ENCODE measurements around the gene CDK5R2. TPM values are rescaled to one million over a fixed set of nuclear protein-coding genes. Genes with fewer than 3 reads are reported as not detected.
A peak's percentile ranks its signal among the peaks of the same experiment; 100 is the strongest.

The CDK5R2 gene
- total and polyA plus RNA-seq, 8 donors, result 0.13 to 0.30 (median 0.17) TPM; not detected in 2

DNA sequence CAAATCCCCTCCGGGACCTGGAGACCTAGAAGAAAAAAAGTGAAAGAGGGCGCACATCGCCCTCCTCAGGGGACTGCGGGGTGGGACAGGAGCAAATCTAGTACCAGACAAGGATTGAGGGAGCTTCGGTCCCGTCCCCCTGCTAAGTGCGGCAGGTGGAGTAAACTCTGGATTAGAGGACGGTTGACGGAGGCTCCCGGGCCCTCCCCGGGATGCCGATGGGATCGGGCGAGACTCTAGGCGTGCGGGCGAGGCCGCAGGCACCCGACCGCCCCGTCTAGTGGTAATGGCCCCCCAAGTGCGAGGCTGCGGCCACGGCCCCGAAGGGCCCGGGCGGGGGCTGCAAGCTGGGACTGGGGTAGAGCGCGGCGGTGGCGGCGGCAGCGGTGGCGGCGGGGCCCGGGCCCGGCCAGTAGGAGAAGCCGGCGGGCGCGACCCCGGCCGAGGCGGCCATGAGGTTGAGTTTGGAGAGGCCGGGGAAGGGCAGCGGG, 22.0 kb downstream of the CDK5R2 start:
- ATAC-seq, result no peak
- H3K4me1 ChIP-seq, result peaks cover 14 to 46% of the 10 kb centered on the region in 2 donors
- H3K36me3 ChIP-seq, result no peaks in the 10 kb centered on the region
- H3K27me3 ChIP-seq, result peaks cover 71 to 100% of the 10 kb centered on the region in 2 donors
- DNase-seq, result no peak
- no peaks in the 10 kb centered on the region for H3K9me3 ChIP-seq
- no peak overlapping the region for H3K27ac ChIP-seq
- intact Hi-C loops (cut with DNase I), result no loop called here
- TF ChIP-seq, protein P1, sequence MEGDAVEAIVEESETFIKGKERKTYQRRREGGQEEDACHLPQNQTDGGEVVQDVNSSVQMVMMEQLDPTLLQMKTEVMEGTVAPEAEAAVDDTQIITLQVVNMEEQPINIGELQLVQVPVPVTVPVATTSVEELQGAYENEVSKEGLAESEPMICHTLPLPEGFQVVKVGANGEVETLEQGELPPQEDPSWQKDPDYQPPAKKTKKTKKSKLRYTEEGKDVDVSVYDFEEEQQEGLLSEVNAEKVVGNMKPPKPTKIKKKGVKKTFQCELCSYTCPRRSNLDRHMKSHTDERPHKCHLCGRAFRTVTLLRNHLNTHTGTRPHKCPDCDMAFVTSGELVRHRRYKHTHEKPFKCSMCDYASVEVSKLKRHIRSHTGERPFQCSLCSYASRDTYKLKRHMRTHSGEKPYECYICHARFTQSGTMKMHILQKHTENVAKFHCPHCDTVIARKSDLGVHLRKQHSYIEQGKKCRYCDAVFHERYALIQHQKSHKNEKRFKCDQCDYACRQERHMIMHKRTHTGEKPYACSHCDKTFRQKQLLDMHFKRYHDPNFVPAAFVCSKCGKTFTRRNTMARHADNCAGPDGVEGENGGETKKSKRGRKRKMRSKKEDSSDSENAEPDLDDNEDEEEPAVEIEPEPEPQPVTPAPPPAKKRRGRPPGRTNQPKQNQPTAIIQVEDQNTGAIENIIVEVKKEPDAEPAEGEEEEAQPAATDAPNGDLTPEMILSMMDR (IDR thresholded peaks at IDR 0.05), result no peak
- no peak overlapping the region for H3K4me3 ChIP-seq

DNA sequence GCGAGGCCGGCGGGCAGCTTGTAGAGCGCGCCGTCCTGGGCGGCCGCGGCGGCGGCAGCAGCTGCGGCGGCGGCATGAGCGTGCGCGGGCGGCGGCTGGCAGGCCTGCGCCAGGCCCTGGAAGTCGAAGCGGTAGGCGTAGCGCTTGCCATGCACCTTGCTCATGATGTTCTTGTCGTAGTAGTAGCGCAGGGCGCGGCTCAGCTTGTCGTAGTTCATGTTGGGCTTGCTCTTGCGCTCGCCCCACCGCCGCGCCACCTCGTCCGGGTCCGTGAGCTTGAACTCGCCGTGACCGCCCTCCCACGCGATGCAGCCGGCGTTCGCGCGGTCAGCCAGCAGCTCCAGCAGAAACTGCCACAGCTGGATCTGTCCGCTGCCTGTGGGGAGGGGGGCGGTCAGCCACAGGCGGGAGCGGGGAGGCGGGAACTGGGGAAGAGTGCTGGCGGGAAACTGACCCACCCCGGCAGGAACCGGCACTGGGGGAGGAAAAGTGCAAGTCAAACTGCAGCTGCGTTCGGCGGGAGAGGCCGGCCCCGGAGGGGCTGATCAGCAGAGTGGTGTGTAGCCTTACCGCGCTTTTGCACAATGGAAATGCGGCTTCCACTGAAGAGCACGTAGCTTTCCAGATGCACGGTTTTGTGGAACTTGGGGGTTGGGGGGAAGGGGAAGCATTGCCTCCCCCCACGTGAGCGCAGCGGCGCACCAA, 22.6 kb downstream of the CDK5R2 start:
- intact Hi-C loops (cut with DNase I), result no loop called here
- peak; percentile 45 for ATAC-seq
- DNase-seq, result no peak
- TF ChIP-seq, protein P1 (IDR thresholded peaks at IDR 0.05), result no peak
- H3K36me3 ChIP-seq, result no peaks in the 10 kb centered on the region
- H3K27me3 ChIP-seq, result peaks cover 75 to 100% of the 10 kb centered on the region in 2 donors
- H3K27ac ChIP-seq, result no peak overlapping the region
- H3K4me3 ChIP-seq, result no peak overlapping the region
- H3K4me1 ChIP-seq, result peaks cover 14 to 46% of the 10 kb centered on the region in 2 donors
- H3K9me3 ChIP-seq, result no peaks in the 10 kb centered on the region

DNA sequence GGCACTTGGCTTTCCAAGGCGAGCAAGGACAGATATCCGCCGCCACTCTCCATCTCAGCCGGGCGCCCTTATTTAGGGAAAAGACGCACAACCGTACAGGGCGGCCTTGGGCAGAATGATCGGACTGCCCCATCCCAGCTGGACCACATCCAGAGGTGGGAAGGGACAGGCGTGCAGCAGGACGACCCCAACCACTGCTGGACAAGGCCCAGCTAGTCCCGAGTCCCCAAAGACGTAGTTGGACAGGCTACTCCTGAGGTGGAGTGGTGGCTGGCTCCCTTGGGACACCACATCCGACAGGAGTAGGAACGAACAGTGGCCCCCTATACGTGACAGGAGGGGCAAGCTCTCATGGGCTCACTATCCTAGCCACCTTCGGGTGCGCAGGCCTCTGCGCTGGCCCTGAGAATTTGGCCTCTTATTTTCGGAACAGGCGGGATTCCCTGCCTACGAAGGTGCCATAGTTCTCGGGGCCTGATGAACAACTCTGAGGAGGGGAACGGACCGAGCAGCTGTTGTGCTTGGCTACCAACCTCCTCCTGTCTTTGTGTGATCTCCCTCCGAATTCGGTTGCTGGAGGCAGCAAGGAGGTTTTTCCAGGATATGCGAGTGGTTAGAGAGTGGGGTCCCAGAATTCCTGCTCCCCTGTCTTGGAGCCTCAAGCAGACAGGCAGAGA, 23.3 kb downstream of the CDK5R2 start:
- H3K4me1 ChIP-seq, result peaks cover 14 to 46% of the 10 kb centered on the region in 2 donors
- H3K9me3 ChIP-seq, result no peaks in the 10 kb centered on the region
- TF ChIP-seq, protein P1 (IDR thresholded peaks at IDR 0.05), result no peak
- H3K27ac ChIP-seq, result no peak overlapping the region
- ATAC-seq (no peak), DNase-seq (no peak)
- no peaks in the 10 kb centered on the region for H3K36me3 ChIP-seq
- intact Hi-C loops (cut with DNase I), result no loop called here
- no peak overlapping the region for H3K4me3 ChIP-seq
- H3K27me3 ChIP-seq, result peaks cover 82 to 100% of the 10 kb centered on the region in 2 donors

DNA sequence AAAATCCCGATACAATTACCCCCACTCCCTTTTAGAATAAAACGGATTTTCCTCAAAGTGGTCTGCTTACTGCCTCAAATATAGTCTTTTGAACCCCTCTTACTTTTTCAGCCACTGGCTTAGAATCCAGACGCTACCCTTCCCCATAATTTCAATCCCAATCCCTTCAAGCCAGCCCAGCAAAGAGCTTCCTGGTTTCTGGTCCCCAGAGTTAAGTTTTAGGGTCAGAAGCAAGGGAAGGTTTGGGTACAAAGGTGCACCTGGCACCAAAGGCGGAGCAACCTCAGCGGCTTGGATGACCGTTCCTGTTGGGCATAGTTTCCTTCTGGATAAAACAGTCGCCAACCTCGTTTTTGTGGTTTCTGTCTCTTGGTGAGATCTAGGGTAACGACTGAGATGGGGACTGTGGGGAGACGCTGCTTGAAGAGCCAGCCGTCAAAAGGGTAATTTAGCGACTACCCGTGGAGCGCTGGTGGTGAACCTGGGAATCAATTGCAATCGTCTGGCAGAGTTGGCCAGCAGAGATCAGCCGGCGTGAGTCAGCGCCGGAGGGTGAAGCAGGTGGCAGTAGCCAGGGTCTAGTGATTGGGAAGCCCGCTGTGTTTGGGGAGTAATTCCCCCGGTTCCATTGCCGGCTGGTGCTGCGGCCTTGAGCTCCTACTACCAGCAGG, 23.9 kb downstream of the CDK5R2 start:
- TF ChIP-seq, protein P1 (IDR thresholded peaks at IDR 0.05), result no peak
- Histone ChIP-seq H3K27ac (no peak overlapping the region), H3K4me1 (peaks cover 14 to 46% of the 10 kb centered on the region in 2 donors), H3K36me3 (no peaks in the 10 kb centered on the region), H3K9me3 (no peaks in the 10 kb centered on the region), H3K27me3 (peaks cover 89 to 100% of the 10 kb centered on the region in 2 donors), H3K4me3 (no peak overlapping the region)
- DNase-seq (no peak), ATAC-seq (no peak)
- intact Hi-C loops (cut with DNase I), result no loop called here

DNA sequence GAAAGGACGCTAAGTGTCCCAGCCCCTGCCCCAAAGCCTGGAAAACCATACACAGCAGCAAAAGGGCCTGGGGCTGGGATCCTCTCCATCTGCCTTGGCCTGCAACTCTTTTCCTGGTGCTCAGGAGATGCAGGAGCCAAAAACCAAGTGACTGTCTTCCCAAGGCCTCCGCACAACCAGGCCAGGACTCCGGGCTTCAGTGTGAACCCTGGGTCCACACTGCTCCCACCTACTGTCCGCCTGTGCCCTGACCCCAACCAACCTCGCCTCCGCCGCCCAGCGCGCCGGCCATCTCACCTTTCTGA, 24.4 kb downstream of the CDK5R2 start:
- no peak overlapping the region for H3K27ac ChIP-seq
- TF ChIP-seq, protein P1 (IDR thresholded peaks at IDR 0.05), result no peak
- H3K4me3 ChIP-seq, result no peak overlapping the region
- intact Hi-C loops (cut with DNase I), result no loop called here
- H3K36me3 ChIP-seq, result no peaks in the 10 kb centered on the region
- H3K27me3 ChIP-seq, result peaks cover 91 to 100% of the 10 kb centered on the region in 2 donors
- ATAC-seq (no peak), DNase-seq (no peak)
- H3K9me3 ChIP-seq, result no peaks in the 10 kb centered on the region
- H3K4me1 ChIP-seq, result peaks cover 14 to 46% of the 10 kb centered on the region in 2 donors

All from left lung (tissue), 10 donors.